Measurements from ENCODE around the gene CHSY1.

The CHSY1 gene

GRCh38 chr15:101185770-101186169 is 66.1 kb downstream of the CHSY1 start:
- no peak for DNase-seq

GRCh38 chr15:101185336-101185735 is 66.5 kb downstream of the CHSY1 start:
- no peak for DNase-seq

GRCh38 chr15:101184830-101185229 is 67.0 kb downstream of the CHSY1 start:
- no peak for DNase-seq

GRCh38 chr15:101183931-101184305 is 67.9 kb downstream of the CHSY1 start:
- DNase-seq, result no peak

GRCh38 chr15:101183226-101183930 is 68.5 kb downstream of the CHSY1 start:
- DNase-seq, result no peak

- no peak for DNase-seq
Measured at GRCh38 chr15:101182215-101182614, 69.6 kb downstream of the CHSY1 start.

GRCh38 chr15:101181349-101181748 is 70.5 kb downstream of the CHSY1 start:
- no peak for DNase-seq

GRCh38 chr15:101180620-101181307 is 71.1 kb downstream of the CHSY1 start:
- no peak for DNase-seq

GRCh38 chr15:101179341-101180153 is 72.3 kb downstream of the CHSY1 start:
- no peak for DNase-seq

GRCh38 chr15:101178931-101179330 is 72.9 kb downstream of the CHSY1 start:
- DNase-seq, result no peak

- DNase-seq, result no peak
Measured at GRCh38 chr15:101178479-101178878, 73.4 kb downstream of the CHSY1 start.

- no peak for DNase-seq
Measured at GRCh38 chr15:101177866-101178265, 74.0 kb downstream of the CHSY1 start.

- DNase-seq, result peak in 1 of 2 experiments; percentile 12
Measured at GRCh38 chr15:101176625-101177024, 75.2 kb downstream of the CHSY1 start.

- DNase-seq, result no peak
Measured at GRCh38 chr15:101175401-101175800, 76.4 kb downstream of the CHSY1 start.

- DNase-seq, result no peak
Measured at GRCh38 chr15:101174152-101174920, 77.5 kb downstream of the CHSY1 start.

GRCh38 chr15:101173233-101174119 is 78.4 kb downstream of the CHSY1 start:
- DNase-seq, result no peak

- DNase-seq, result no peak
Measured at GRCh38 chr15:101172501-101173071, 79.3 kb downstream of the CHSY1 start.

- DNase-seq, result no peak
Measured at GRCh38 chr15:101171954-101172353, 79.9 kb downstream of the CHSY1 start.

- no peak for DNase-seq
Measured at GRCh38 chr15:101170568-101171350, 81.1 kb downstream of the CHSY1 start.

GRCh38 chr15:101169495-101170071 is 82.3 kb downstream of the CHSY1 start:
- no peak for DNase-seq

All from SW 1271 (cell line).